Kasumi-1 (cell line): ENCODE results near the gene ATE1.
"Not testable (repeated sequence)": the region's sequence is repeated elsewhere in the genome, so short reads cannot be mapped to it uniquely, and the experiment has no call there.

Experiments used
- DNase-seq, 2 experiments: peaks; one replicate each; lab custom pipeline; 2025; lab: John Stamatoyannopoulos, UW

The ATE1 gene

GRCh38 chr10:121788717-121789116 is 139.1 kb downstream of the ATE1 start:
- DNase-seq = no peak

- DNase-seq = no peak
Measured at GRCh38 chr10:121788115-121788514, 139.7 kb downstream of the ATE1 start.

GRCh38 chr10:121787169-121787568 is 140.7 kb downstream of the ATE1 start:
- no peak for DNase-seq

GRCh38 chr10:121783782-121784372 is 144.0 kb downstream of the ATE1 start:
- no peak for DNase-seq

- no peak for DNase-seq
Measured at GRCh38 chr10:121781101-121781500, 146.7 kb downstream of the ATE1 start.

- no peak for DNase-seq
Measured at GRCh38 chr10:121774813-121775212, 153.0 kb downstream of the ATE1 start.

- DNase-seq = no peak
Measured at GRCh38 chr10:121774404-121774803, 153.4 kb downstream of the ATE1 start.

- DNase-seq = no peak
Measured at GRCh38 chr10:121772884-121773283, 154.9 kb downstream of the ATE1 start.

- no peak for DNase-seq
Measured at GRCh38 chr10:121772406-121772805, 155.4 kb downstream of the ATE1 start.

- DNase-seq = no peak
Measured at GRCh38 chr10:121771966-121772365, 155.9 kb downstream of the ATE1 start.

GRCh38 chr10:121766426-121766825 is 161.4 kb downstream of the ATE1 start:
- DNase-seq = no peak

- no peak for DNase-seq
Measured at GRCh38 chr10:121765204-121765603, 162.6 kb downstream of the ATE1 start.

- DNase-seq = no peak
Measured at GRCh38 chr10:121764233-121764942, 163.4 kb downstream of the ATE1 start.

GRCh38 chr10:121757241-121757640 is 170.6 kb downstream of the ATE1 start:
- not testable (repeated sequence) for DNase-seq

- not testable (repeated sequence) for DNase-seq
Measured at GRCh38 chr10:121755496-121755895, 172.3 kb downstream of the ATE1 start.

- DNase-seq = no peak
Measured at GRCh38 chr10:121754666-121755065, 173.2 kb downstream of the ATE1 start.

GRCh38 chr10:121753726-121754476 is 173.9 kb downstream of the ATE1 start:
- peak; percentile 59 to 72 for DNase-seq

GRCh38 chr10:121751191-121751760 is 176.6 kb downstream of the ATE1 start:
- DNase-seq = no peak

GRCh38 chr10:121747163-121747775 is 180.6 kb downstream of the ATE1 start:
- no peak for DNase-seq

- no peak for DNase-seq
Measured at GRCh38 chr10:121741248-121741792, 186.5 kb downstream of the ATE1 start.

GRCh38 chr10:121740069-121740468 is 187.8 kb downstream of the ATE1 start:
- DNase-seq = no peak

GRCh38 chr10:121739114-121739513 is 188.7 kb downstream of the ATE1 start:
- DNase-seq = no peak
